ENCODE data around the gene MICU2. TPM values are rescaled to one million over a fixed set of nuclear protein-coding genes. Genes with fewer than 3 reads are reported as not detected.

MICU2 gene
- total RNA-seq, 2 experiments from 2014 or later: 25.4 to 28.4 TPM

DNA sequence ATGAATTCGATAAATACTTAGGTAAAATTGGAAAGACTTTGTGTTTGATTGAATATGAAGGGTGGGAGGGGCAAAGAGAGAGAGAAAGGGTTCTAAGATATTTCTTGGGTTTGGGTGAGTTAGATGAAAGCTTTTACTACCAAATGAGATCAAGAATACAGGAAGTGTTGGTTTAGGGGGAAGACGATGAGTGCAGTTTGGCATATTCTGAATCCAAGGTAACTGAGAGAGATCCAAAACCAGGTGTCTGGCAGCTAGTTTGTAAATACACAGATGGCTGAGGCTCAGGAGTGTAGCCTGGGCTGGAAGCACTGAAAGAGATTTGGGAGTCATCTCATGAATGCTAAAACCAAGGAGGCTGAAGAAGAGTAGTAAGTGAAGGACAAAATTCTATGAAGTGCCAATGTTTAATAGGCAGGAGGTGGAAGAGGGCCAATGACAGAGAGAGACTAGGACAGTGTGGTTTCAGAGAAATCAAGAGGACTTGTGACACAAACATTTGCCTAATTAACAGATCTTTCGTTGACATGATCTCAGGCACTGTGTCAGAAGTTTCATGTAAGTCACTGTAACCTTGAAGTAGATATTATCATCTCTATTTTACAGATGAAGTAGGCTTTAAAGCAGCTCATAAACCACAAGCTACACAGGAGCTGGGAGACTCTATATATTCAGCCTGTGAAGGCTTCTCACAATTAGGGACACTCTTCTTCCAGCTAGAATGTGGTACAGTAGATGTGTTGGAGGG lies 74.7 kb downstream of the MICU2 start:
- POLR2A ChIA-PET: interaction anchor here (0.7 kb wide), 1 partner anchor 75 kb away, joined by 7 read pairs; the partner anchor contains the start of gene MICU2
- Mint-ChIP-seq H3K9me3 (no peaks in the 10 kb centered on the region), H3K36me3 (ENCODE audit: low read depth) (peaks cover 42% of the 10 kb centered on the region), H3K27ac (no peak overlapping the region), H3K4me3 (no peak overlapping the region), H3K27me3 (no peaks in the 10 kb centered on the region), H3K4me1 (ENCODE audit: low read depth) (no peaks in the 10 kb centered on the region)
- DNase-seq: peak in 2 of 14 experiments; percentile 1 to 6
- TF ChIP-seq, protein P1, sequence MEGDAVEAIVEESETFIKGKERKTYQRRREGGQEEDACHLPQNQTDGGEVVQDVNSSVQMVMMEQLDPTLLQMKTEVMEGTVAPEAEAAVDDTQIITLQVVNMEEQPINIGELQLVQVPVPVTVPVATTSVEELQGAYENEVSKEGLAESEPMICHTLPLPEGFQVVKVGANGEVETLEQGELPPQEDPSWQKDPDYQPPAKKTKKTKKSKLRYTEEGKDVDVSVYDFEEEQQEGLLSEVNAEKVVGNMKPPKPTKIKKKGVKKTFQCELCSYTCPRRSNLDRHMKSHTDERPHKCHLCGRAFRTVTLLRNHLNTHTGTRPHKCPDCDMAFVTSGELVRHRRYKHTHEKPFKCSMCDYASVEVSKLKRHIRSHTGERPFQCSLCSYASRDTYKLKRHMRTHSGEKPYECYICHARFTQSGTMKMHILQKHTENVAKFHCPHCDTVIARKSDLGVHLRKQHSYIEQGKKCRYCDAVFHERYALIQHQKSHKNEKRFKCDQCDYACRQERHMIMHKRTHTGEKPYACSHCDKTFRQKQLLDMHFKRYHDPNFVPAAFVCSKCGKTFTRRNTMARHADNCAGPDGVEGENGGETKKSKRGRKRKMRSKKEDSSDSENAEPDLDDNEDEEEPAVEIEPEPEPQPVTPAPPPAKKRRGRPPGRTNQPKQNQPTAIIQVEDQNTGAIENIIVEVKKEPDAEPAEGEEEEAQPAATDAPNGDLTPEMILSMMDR (IDR thresholded peaks at IDR 0.05): no peak
- H3K9me3 ChIP-seq (ENCODE audit: control insufficient read depth in 1 of 2, insufficient read depth in 1 of 2, low read length in 2 of 2): no peaks in the 10 kb centered on the region
- peaks cover 3% of the 10 kb centered on the region for H3K4me1 ChIP-seq (ENCODE audit: insufficient read depth, low read length)
- ATAC-seq (ENCODE audit: poor library complexity): peak; percentile 56
- H3K36me3 ChIP-seq (ENCODE audit: insufficient read depth, low read length): peaks cover 13% of the 10 kb centered on the region
- no peaks in the 10 kb centered on the region for H3K27me3 ChIP-seq (ENCODE audit: control insufficient read depth in 1 of 2, insufficient read depth in 2 of 2, low read length in 2 of 2)
- intact Hi-C loops (cut with DNase I, micrococcal nuclease): no loop called here
- no peak overlapping the region for H3K27ac ChIP-seq (ENCODE audit: low read depth in 1 of 2, low read length in 2 of 2)
- H3K4me3 ChIP-seq (ENCODE audit: low read length): no peak overlapping the region
- CTCF ChIA-PET: no interaction called here

DNA sequence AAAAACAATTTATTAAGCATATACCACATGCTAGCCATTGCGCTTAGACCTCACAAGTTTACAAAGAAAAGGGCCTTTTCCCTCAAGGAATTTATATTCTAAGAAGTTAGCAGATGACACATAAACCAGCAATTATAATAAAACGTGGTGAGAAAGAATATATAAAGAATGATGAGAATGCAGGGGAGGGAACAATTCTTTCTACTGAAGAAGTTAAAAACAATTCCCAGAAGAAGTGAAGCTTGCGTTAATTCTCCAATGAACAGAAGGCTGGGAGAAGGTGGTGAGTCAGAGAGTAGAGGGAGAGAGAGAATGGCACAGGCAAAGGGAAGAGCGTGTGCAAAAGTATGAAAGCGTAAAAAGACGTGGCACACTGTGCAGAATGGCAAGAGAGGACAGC lies 75.4 kb downstream of the MICU2 start:
- H3K4me1 ChIP-seq (ENCODE audit: insufficient read depth, low read length): peaks cover 3% of the 10 kb centered on the region
- Mint-ChIP-seq H3K4me3 (no peak overlapping the region), H3K27me3 (no peaks in the 10 kb centered on the region), H3K4me1 (ENCODE audit: low read depth) (no peaks in the 10 kb centered on the region), H3K27ac (no peak overlapping the region), H3K36me3 (ENCODE audit: low read depth) (peaks cover 48% of the 10 kb centered on the region), H3K9me3 (no peaks in the 10 kb centered on the region)
- intact Hi-C loops (cut with DNase I, micrococcal nuclease): no loop called here
- H3K4me3 ChIP-seq (ENCODE audit: low read length): no peak overlapping the region
- no peak for ATAC-seq (ENCODE audit: poor library complexity)
- DNase-seq: no peak
- TF ChIP-seq, protein P1 (IDR thresholded peaks at IDR 0.05): no peak
- ChIA-PET CTCF (no interaction called here), POLR2A (interaction anchor here (0.7 kb wide), 1 partner anchor 75 kb away, joined by 7 read pairs; the partner anchor contains the start of gene MICU2)
- H3K9me3 ChIP-seq (ENCODE audit: control insufficient read depth in 1 of 2, insufficient read depth in 1 of 2, low read length in 2 of 2): no peaks in the 10 kb centered on the region
- H3K36me3 ChIP-seq (ENCODE audit: insufficient read depth, low read length): peaks cover 15% of the 10 kb centered on the region
- H3K27ac ChIP-seq (ENCODE audit: low read depth in 1 of 2, low read length in 2 of 2): no peak overlapping the region
- no peaks in the 10 kb centered on the region for H3K27me3 ChIP-seq (ENCODE audit: control insufficient read depth in 1 of 2, insufficient read depth in 2 of 2, low read length in 2 of 2)

DNA sequence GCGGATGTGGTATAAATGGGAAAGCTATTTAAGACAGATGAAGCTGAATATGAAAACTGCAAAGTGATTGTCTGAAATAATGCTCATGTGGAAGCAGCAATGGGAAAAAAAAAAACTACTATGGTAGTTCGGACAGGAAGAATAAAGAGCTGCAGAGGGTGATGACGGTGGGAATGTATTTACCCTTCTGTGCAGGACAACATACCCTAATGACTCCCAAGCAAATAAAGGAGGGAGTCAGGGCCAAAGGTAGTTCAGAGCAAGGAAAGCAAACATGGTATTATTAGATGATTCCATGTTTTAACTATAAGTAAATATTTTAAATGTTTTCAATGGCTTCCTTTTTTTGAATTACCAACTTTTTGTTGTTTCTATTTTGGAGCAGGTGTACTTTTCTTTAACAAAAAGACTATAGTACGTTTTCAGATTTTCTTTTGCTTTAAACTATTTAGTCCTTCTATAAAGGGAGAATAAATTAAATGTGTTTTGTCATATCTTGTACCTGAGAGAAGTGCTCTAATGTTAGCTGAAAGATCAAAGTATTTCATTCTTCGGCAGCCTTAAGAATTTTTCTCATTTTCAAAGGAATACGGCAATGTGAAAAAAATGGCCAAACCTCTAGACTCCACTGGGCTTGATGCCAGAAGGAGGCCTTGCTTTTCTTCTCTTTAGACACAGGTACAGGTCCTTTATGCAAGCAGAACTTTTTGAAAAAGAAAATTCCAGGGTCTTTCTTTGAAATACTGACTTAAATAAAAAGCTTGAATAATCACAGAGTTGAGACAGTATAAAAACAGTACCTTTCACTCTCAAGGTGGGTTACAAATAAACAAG lies 77.0 kb downstream of the MICU2 start:
- H3K36me3 Mint-ChIP-seq (ENCODE audit: low read depth): peaks cover 54% of the 10 kb centered on the region
- no peaks in the 10 kb centered on the region for H3K9me3 Mint-ChIP-seq
- TF ChIP-seq, protein P1 (IDR thresholded peaks at IDR 0.05): no peak
- no peaks in the 10 kb centered on the region for H3K27me3 ChIP-seq (ENCODE audit: control insufficient read depth in 1 of 2, insufficient read depth in 2 of 2, low read length in 2 of 2)
- no peaks in the 10 kb centered on the region for H3K9me3 ChIP-seq (ENCODE audit: control insufficient read depth in 1 of 2, insufficient read depth in 1 of 2, low read length in 2 of 2)
- H3K4me3 Mint-ChIP-seq: no peak overlapping the region
- no peaks in the 10 kb centered on the region for H3K27me3 Mint-ChIP-seq
- no peaks in the 10 kb centered on the region for H3K4me1 Mint-ChIP-seq (ENCODE audit: low read depth)
- DNase-seq (no peak), ATAC-seq (ENCODE audit: poor library complexity) (no peak)
- H3K36me3 ChIP-seq (ENCODE audit: insufficient read depth, low read length): peaks cover 24% of the 10 kb centered on the region
- H3K27ac ChIP-seq (ENCODE audit: low read depth in 1 of 2, low read length in 2 of 2): no peak overlapping the region
- H3K4me1 ChIP-seq (ENCODE audit: insufficient read depth, low read length): peaks cover 3% of the 10 kb centered on the region
- POLR2A ChIA-PET: no interaction called here
- H3K27ac Mint-ChIP-seq: no peak overlapping the region
- intact Hi-C loops (cut with DNase I, micrococcal nuclease): no loop called here
- H3K4me3 ChIP-seq (ENCODE audit: low read length): no peak overlapping the region
- CTCF ChIA-PET: no interaction called here

Measured in CD4-positive, alpha-beta T cell (primary cell).